Mucosa of stomach (tissue), 1 donor: ENCODE measurements around the gene LMOD1.

Experiments used
- H3K27me3 ChIP-seq: one replicate; pipeline ENCODE4 v1.7.0; 2013; ENCODE audit warnings: mild to moderate bottlenecking, low read length; ENCODE audit not compliant: control insufficient read depth, insufficient read depth
- H3K36me3 ChIP-seq: one replicate; pipeline ENCODE4 v1.7.0; 2013; ENCODE audit warnings: low read length; ENCODE audit not compliant: control insufficient read depth, insufficient read depth
- H3K4me1 ChIP-seq: one replicate; pipeline ENCODE4 v1.7.0; 2013; ENCODE audit warnings: mild to moderate bottlenecking, low read length; ENCODE audit not compliant: control insufficient read depth, insufficient read depth
- H3K4me3 ChIP-seq: one replicate; pipeline ENCODE4 v1.7.0; 2013; ENCODE audit warnings: low read length
- H3K9ac ChIP-seq: one replicate; pipeline ENCODE4 v1.7.0; 2013; ENCODE audit warnings: mild to moderate bottlenecking, low read length, moderate library complexity
- H3K9me3 ChIP-seq: one replicate; pipeline ENCODE4 v1.7.0; 2013; ENCODE audit warnings: mild to moderate bottlenecking, low read length, moderate library complexity; ENCODE audit not compliant: control insufficient read depth
- donor health status: Pancreatic carcinoma.

LMOD1 gene

GRCh38 chr1:201928266-201928665 lies 18.1 kb downstream of the LMOD1 start:
- Histone ChIP-seq H3K36me3 (no peaks in the 10 kb centered on the region), H3K9ac (no peak overlapping the region), H3K27me3 (peaks cover 2% of the 10 kb centered on the region), H3K4me3 (no peak overlapping the region), H3K9me3 (no peaks in the 10 kb centered on the region), H3K4me1 (no peaks in the 10 kb centered on the region)

DNA sequence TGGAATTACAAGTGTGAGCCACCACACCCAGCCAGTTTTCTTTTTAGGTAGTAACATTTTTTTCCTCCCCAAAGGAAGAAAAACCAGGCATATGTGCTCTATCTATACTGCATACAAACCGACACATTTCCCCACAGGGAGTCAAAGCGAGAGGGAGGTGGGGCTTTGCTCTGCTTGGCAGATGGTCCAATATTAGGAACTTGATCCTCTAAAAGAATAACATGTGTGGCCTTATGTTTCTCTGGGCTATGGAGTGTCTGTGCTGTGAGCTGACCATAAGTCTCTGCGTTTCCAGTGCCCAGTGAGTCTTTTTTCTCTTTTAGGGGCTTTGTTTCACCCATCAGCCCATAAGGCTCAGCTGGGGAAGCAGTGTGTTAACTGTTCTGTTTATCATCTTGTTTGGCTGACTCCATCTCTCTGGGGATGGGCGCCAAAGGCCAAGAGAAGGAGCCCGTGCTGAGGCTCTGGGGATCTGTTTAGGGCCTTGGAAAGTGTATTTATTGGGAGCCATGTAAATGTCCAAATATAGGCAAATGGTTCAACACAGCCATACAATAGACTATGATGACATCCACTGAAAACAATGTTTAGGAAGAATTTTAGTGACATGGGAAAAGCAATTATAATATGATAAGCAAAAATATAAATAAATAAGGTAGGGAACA lies 20.2 kb downstream of the LMOD1 start:
- H3K9ac ChIP-seq = no peak overlapping the region
- no peaks in the 10 kb centered on the region for H3K9me3 ChIP-seq
- no peak overlapping the region for H3K4me3 ChIP-seq
- H3K36me3 ChIP-seq = no peaks in the 10 kb centered on the region
- H3K27me3 ChIP-seq = peaks cover 2% of the 10 kb centered on the region
- no peaks in the 10 kb centered on the region for H3K4me1 ChIP-seq

GRCh38 chr1:201925301-201925567 lies 21.1 kb downstream of the LMOD1 start:
- Histone ChIP-seq H3K36me3 (no peaks in the 10 kb centered on the region), H3K4me3 (no peak overlapping the region), H3K27me3 (peaks cover 2% of the 10 kb centered on the region), H3K9me3 (no peaks in the 10 kb centered on the region), H3K4me1 (no peaks in the 10 kb centered on the region), H3K9ac (no peak overlapping the region)

GRCh38 chr1:201921952-201922558 lies 24.3 kb downstream of the LMOD1 start:
- Histone ChIP-seq H3K4me1 (no peaks in the 10 kb centered on the region), H3K9me3 (no peaks in the 10 kb centered on the region), H3K36me3 (no peaks in the 10 kb centered on the region)

GRCh38 chr1:201918343-201918742 lies 28.0 kb downstream of the LMOD1 start:
- Histone ChIP-seq H3K9ac (no peak overlapping the region), H3K9me3 (no peaks in the 10 kb centered on the region), H3K36me3 (no peaks in the 10 kb centered on the region), H3K4me3 (no peak overlapping the region), H3K27me3 (no peaks in the 10 kb centered on the region), H3K4me1 (no peaks in the 10 kb centered on the region)

More at GRCh38 chr1:201921952-201922558, 24.3 kb downstream of the LMOD1 start:
- H3K9ac ChIP-seq = no peak overlapping the region
- H3K27me3 ChIP-seq = no peaks in the 10 kb centered on the region
- no peak overlapping the region for H3K4me3 ChIP-seq

GRCh38 chr1:201917362-201918033 lies 28.9 kb downstream of the LMOD1 start:
- Histone ChIP-seq H3K9ac (no peak overlapping the region), H3K4me3 (no peak overlapping the region)

GRCh38 chr1:201916649-201917249 lies 29.6 kb downstream of the LMOD1 start:
- H3K9me3 ChIP-seq = no peaks in the 10 kb centered on the region
- no peaks in the 10 kb centered on the region for H3K4me1 ChIP-seq
- H3K4me3 ChIP-seq = no peak overlapping the region
- H3K27me3 ChIP-seq = no peaks in the 10 kb centered on the region
- no peak overlapping the region for H3K9ac ChIP-seq
- no peaks in the 10 kb centered on the region for H3K36me3 ChIP-seq

More at GRCh38 chr1:201917362-201918033, 28.9 kb downstream of the LMOD1 start:
- Histone ChIP-seq H3K4me1 (no peaks in the 10 kb centered on the region), H3K9me3 (no peaks in the 10 kb centered on the region), H3K36me3 (no peaks in the 10 kb centered on the region), H3K27me3 (no peaks in the 10 kb centered on the region)

DNA sequence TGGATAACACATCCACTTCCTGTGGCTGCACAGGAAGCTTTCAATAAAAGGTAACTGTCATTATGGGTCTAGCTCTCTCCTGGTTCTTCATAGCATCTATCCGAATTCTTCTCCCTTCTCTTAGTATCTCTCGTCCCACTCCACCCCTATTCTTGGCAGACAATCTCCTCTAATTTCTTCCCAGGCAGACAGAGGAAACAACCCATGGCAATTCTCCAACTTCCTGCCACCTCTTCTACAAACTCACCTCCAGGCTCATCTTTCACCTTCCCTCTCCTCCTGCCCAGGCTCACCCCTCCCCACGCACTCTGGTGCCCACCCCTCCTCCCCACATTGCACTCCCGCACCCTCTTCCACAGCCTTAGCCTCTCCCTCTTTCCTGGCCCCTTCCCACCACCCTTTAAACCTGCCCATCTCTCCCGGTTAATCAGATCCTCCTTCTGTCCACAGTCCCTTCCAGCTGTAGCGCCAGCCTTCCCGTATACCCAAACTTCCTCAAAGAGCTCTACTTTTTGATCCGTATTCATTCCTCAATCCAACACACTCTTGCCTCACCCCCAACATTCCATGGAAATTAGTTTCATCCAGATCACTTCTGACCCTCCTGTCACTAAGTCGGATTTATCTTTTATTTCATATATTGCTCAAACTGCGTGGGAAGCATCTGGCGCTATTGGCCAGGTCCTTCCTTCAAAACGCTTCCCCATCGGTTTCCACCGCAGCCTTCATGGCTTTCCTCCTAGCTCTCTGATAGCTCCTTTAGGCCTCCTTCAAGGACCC lies 31.7 kb downstream of the LMOD1 start:
- Histone ChIP-seq H3K36me3 (no peaks in the 10 kb centered on the region), H3K4me1 (no peaks in the 10 kb centered on the region), H3K27me3 (peaks cover 3% of the 10 kb centered on the region), H3K9me3 (no peaks in the 10 kb centered on the region), H3K4me3 (no peak overlapping the region), H3K9ac (no peak overlapping the region)

GRCh38 chr1:201912832-201913231 lies 33.5 kb downstream of the LMOD1 start:
- peaks cover 7% of the 10 kb centered on the region for H3K27me3 ChIP-seq
- no peaks in the 10 kb centered on the region for H3K9me3 ChIP-seq
- H3K36me3 ChIP-seq = no peaks in the 10 kb centered on the region
- no peaks in the 10 kb centered on the region for H3K4me1 ChIP-seq
- no peak overlapping the region for H3K4me3 ChIP-seq
- H3K9ac ChIP-seq = no peak overlapping the region

GRCh38 chr1:201911826-201912571 lies 34.3 kb downstream of the LMOD1 start:
- Histone ChIP-seq H3K9ac (no peak overlapping the region), H3K4me1 (no peaks in the 10 kb centered on the region)

DNA sequence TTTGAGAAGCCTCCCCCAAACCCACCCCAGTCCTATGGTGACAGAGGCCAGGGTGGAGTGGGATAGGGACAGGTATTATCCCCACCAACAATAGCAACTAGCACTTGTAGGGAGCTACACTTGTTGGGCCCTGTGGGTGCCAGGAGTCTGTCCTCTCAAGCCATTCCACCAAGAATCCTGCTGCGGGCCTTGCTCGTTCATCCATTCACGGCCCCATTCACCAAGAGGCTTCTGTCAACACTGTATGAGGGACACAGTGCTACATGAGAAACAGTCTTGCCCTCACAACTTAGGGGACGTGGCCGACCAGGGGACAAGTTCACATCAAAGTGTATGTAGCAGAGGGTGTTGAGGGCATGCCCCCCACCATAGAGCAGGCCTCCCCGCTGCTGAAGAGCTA lies 38.7 kb downstream of the LMOD1 start:
- Histone ChIP-seq H3K36me3 (no peaks in the 10 kb centered on the region), H3K9ac (no peak overlapping the region), H3K4me1 (peaks cover 8% of the 10 kb centered on the region), H3K9me3 (no peaks in the 10 kb centered on the region), H3K27me3 (peaks cover 7% of the 10 kb centered on the region), H3K4me3 (no peak overlapping the region)

More at GRCh38 chr1:201911826-201912571, 34.3 kb downstream of the LMOD1 start:
- no peaks in the 10 kb centered on the region for H3K9me3 ChIP-seq
- no peaks in the 10 kb centered on the region for H3K36me3 ChIP-seq
- H3K27me3 ChIP-seq = peaks cover 7% of the 10 kb centered on the region
- H3K4me3 ChIP-seq = no peak overlapping the region
